GDM1 (cell line): Measurements from ENCODE around the gene MRTFA.
"Not testable (repeated sequence)": the region's sequence is repeated elsewhere in the genome, so short reads cannot be mapped to it uniquely, and the experiment has no call there.

ENCODE experiments used
- DNase-seq: peaks from one replicate; lab custom pipeline; 2025; lab: John Stamatoyannopoulos, UW

Gene MRTFA

DNA sequence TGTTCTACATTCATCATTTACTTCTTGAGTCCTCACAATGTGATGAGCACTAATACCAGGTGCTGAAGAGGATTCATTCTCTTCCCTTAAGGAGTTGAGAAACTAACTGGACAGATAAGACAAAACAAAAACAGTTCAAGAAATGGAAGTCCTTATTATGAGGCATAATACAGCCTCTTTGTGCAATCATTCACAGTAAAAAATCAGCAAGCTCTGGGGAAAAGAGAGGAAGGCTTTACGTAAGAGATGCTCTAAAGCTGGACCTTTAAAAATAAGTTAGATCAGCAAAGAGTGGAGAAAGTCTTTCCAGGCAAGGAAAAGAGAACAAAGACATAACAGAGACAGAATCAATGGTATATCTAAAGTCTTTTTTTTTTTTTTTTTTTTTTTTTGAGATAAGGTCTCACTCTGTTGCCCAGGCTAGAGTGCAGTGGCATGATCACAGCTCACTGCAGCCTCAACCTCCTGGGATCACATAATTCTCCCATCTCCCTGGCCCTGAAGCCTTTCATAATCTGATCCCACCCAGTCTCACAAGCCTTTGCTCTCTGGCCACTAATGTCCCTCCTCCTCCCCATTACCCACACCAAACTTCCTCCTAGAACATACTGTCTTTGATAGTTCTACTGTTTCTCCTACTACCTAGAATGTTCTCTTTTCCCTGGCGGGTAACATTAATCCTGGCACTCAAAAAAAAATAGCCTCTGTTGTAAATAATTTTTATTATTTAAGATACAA is 40.9 kb downstream of the MRTFA start:
- no peak for DNase-seq

GRCh38 chr22:40594924-40595323 is 41.6 kb downstream of the MRTFA start:
- no peak for DNase-seq

DNA sequence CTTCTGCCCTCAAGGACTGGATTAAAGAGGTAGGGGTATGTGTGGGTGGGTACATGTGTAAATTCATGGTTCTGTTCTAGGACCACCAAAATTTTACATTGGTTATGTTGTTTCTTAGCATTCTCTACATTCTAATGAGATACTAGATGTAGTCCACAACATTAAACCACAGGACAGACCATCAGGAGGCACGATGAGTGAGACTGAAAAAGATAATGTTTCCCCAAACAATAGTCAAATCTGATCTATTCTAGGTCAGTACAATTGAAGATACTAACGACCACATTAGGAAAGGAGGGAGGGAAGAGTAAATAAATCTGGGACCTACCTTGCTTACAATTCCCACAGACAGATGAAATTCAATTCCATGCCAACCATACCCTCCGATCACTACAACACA is 42.2 kb downstream of the MRTFA start:
- DNase-seq: no peak

GRCh38 chr22:40593460-40594273 is 42.9 kb downstream of the MRTFA start:
- DNase-seq: no peak

- DNase-seq: no peak
Observed at GRCh38 chr22:40592352-40593113, 44.0 kb downstream of the MRTFA start.

- DNase-seq: no peak
Observed at GRCh38 chr22:40588726-40589125, 47.8 kb downstream of the MRTFA start.

DNA sequence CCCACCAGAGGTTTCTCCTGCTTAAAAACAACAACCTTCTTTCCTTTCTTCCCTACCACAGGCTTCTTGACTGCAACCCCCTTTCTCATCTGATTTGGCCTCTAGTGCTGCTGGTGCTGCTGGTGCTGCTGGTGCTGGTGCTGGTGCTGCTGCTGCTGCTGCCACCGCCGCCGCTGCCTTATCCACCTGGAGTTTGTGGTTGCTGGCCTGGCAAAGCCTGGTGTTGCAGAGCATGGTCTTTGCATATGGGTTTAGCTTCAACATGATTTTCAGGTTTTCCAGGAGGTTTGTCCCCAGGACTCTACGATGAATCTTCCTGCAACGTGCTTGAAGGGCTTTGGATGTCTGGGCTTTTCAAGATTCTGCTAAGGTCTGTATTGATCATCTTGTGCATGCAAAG is 49.7 kb downstream of the MRTFA start:
- no peak for DNase-seq

DNA sequence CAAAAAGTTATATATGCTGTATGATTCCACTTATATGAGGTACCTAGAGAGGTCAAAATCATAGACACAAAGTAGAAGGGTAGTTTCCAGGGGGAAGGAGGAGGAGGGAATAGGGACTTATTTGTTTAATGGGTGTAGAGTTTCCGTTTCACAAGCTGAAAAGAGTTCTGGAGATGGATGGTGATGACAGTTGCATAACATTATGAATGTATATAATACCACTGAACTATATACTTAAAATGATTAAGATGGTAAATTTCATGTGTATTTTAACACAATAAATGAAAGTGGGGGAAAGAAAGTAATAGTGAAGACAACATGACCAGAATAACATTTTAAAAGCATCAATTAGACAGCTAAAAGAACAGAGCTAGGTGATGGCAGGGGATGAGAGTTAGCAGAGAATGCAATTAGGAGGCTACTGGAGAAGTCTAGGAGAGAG is 51.2 kb downstream of the MRTFA start:
- DNase-seq: no peak

GRCh38 chr22:40584766-40585165 is 51.8 kb downstream of the MRTFA start:
- DNase-seq: not testable (repeated sequence)

- DNase-seq: no peak
Observed at GRCh38 chr22:40583053-40583741, 53.3 kb downstream of the MRTFA start.

DNA sequence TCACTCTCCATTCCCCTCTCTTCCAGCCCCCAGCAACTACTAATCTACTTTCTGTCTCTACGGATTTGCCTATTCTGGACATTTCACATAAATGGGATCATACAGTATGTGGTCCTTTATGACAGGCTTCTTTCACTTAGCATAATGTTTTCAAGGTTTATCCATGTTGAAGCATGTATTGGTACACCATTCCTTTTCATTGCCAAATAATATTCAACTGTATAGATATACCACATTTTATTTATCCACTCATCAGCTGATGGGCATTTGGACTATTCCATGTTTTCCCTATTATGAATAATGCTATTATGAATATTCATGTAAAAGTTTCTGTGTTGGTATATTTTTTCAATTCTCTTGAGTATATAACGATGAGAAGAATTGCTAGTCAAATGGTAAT is 54.5 kb downstream of the MRTFA start:
- no peak for DNase-seq

- no peak for DNase-seq
Observed at GRCh38 chr22:40580631-40581030, 55.9 kb downstream of the MRTFA start.

DNA sequence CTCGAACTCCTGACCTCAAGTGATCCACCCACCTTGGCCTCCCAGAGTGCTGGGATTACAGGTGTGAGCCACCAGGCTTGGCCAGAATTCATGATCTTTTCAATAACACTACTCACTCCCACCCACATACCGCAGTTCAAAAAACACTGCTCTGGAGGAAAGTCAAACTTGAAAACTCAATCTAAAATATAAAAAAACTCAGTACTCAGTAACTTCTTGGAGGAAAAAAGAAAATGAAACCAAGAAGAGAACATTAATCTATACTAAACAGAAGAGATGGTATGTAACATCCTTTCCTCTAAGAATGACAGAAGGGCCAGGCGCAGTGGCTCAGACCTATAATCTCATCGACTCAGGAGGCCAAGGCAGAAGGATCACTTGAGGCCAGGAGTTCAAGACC is 58.3 kb downstream of the MRTFA start:
- no peak for DNase-seq

DNA sequence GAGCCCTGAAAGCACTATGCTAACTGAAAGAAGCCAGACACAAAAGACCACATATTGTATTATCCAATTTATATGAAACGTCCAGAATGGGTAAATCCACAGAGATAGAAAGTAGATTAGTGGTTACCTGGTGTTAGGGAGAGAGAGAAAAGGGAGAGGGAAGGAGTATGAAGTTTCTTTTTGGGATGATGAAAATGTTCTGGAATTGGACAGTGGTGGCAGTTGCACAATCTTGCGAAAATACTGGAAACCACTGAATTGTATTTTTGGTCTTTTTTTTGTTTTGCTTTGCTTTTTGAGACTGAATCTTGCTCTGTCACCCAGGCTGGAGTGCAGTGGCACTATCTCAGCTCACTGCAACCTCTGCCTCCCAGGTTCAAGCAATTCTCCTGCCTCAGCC is 63.5 kb downstream of the MRTFA start:
- DNase-seq: no peak

- DNase-seq: no peak
Observed at GRCh38 chr22:40571887-40572286, 64.6 kb downstream of the MRTFA start.

GRCh38 chr22:40567626-40568328 is 68.7 kb downstream of the MRTFA start:
- no peak for DNase-seq

DNA sequence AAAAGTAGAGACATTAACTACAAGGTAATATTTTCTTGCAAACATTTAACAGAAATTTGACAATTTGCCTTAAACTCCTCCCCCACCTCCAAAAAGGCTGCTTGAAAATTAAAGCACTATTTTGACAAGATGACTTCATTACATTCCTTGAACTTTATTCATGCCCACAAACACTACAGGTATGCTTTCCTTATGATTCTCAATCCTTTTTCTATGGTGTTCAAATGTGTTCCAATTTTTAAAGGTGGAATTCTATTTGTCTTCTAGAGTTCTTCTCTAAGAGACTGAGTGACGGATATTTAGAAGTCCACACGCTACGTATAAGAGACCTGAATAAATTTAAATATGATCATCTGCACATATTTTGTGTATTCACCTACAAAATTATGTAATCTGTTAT is 69.4 kb downstream of the MRTFA start:
- no peak for DNase-seq

- no peak for DNase-seq
Observed at GRCh38 chr22:40560994-40561515, 75.5 kb downstream of the MRTFA start.

DNA sequence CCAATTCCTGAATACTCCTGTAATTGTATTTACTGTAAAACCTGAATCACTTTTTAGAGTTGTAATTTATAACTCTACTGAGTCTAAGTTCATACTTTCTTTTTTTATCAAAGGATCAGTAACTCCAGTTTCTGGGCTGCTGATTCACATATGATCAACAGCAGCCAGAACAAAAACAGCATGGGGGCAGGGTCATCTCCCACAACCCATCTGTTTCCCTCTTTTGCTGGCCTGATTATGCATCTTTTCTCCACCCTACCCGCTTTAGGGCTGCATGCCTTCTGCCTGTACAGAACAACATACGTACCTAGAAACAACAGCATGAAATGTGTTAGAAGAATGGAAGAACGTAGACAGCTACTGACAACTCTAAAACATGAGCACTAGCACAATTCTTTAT is 76.0 kb downstream of the MRTFA start:
- DNase-seq: no peak

- DNase-seq: no peak
Observed at GRCh38 chr22:40557972-40558371, 78.5 kb downstream of the MRTFA start.

GRCh38 chr22:40556641-40557040 is 79.9 kb downstream of the MRTFA start:
- DNase-seq: no peak
